ENCODE measurements around the gene NDUFAF8. TPM values are rescaled to one million over a fixed set of nuclear protein-coding genes. Genes with fewer than 3 reads are reported as not detected.

The NDUFAF8 gene
- total RNA-seq, 1 donor from 2014 or later, result 39.7 TPM

- DNase-seq (ENCODE audit: low spot score), result no peak
- H3K4me1 Mint-ChIP-seq (ENCODE audit: low read depth), result peaks cover 17% of the 10 kb centered on the region
- no peak overlapping the region for H3K4me3 Mint-ChIP-seq (ENCODE audit: unreplicated experiment)
- no peaks in the 10 kb centered on the region for H3K27me3 Mint-ChIP-seq (ENCODE audit: low read depth)
- no peak overlapping the region for H3K27ac Mint-ChIP-seq (ENCODE audit: unreplicated experiment)
- H3K9me3 Mint-ChIP-seq (ENCODE audit: low read depth), result no peaks in the 10 kb centered on the region
- TF ChIP-seq CTCF (IDR thresholded peaks at IDR 0.05), result no peak
- peaks cover 1% of the 10 kb centered on the region for H3K36me3 Mint-ChIP-seq (ENCODE audit: low read depth)
These were observed 30.0 kb upstream of the NDUFAF8 start for GRCh38 chr17:81209141-81209540.

GRCh38 chr17:81210466-81210865 is 28.7 kb upstream of the NDUFAF8 start:
- H3K27ac Mint-ChIP-seq (ENCODE audit: unreplicated experiment), result no peak overlapping the region
- TF ChIP-seq CTCF (IDR thresholded peaks at IDR 0.05), result no peak
- peaks cover 17% of the 10 kb centered on the region for H3K4me1 Mint-ChIP-seq (ENCODE audit: low read depth)
- no peaks in the 10 kb centered on the region for H3K9me3 Mint-ChIP-seq (ENCODE audit: low read depth)
- H3K36me3 Mint-ChIP-seq (ENCODE audit: low read depth), result peaks cover 1% of the 10 kb centered on the region
- DNase-seq (ENCODE audit: low spot score), result no peak
- no peak overlapping the region for H3K4me3 Mint-ChIP-seq (ENCODE audit: unreplicated experiment)
- H3K27me3 Mint-ChIP-seq (ENCODE audit: low read depth), result no peaks in the 10 kb centered on the region

- Mint-ChIP-seq H3K4me3 (ENCODE audit: unreplicated experiment) (no peak overlapping the region), H3K9me3 (ENCODE audit: low read depth) (no peaks in the 10 kb centered on the region), H3K4me1 (ENCODE audit: low read depth) (peaks cover 17% of the 10 kb centered on the region), H3K36me3 (ENCODE audit: low read depth) (peaks cover 1% of the 10 kb centered on the region), H3K27ac (ENCODE audit: unreplicated experiment) (no peak overlapping the region), H3K27me3 (ENCODE audit: low read depth) (no peaks in the 10 kb centered on the region)
- no peak for DNase-seq (ENCODE audit: low spot score)
- TF ChIP-seq CTCF (IDR thresholded peaks at IDR 0.05), result no peak
These were observed 28.2 kb upstream of the NDUFAF8 start for GRCh38 chr17:81210868-81211267.

- Mint-ChIP-seq H3K36me3 (ENCODE audit: low read depth) (peaks cover 5% of the 10 kb centered on the region), H3K27ac (ENCODE audit: unreplicated experiment) (no peak overlapping the region), H3K9me3 (ENCODE audit: low read depth) (no peaks in the 10 kb centered on the region), H3K27me3 (ENCODE audit: low read depth) (no peaks in the 10 kb centered on the region), H3K4me3 (ENCODE audit: unreplicated experiment) (no peak overlapping the region), H3K4me1 (ENCODE audit: low read depth) (peaks cover 11% of the 10 kb centered on the region)
- TF ChIP-seq CTCF (IDR thresholded peaks at IDR 0.05), result no peak
- DNase-seq (ENCODE audit: low spot score), result no peak
These were observed 26.8 kb upstream of the NDUFAF8 start for GRCh38 chr17:81212365-81212764.

GRCh38 chr17:81213978-81214377 is 25.1 kb upstream of the NDUFAF8 start:
- H3K4me3 Mint-ChIP-seq (ENCODE audit: unreplicated experiment), result no peak overlapping the region
- DNase-seq (ENCODE audit: low spot score), result no peak
- H3K27ac Mint-ChIP-seq (ENCODE audit: unreplicated experiment), result no peak overlapping the region
- peaks cover 5% of the 10 kb centered on the region for H3K36me3 Mint-ChIP-seq (ENCODE audit: low read depth)
- TF ChIP-seq CTCF (IDR thresholded peaks at IDR 0.05), result no peak
- no peaks in the 10 kb centered on the region for H3K9me3 Mint-ChIP-seq (ENCODE audit: low read depth)
- H3K4me1 Mint-ChIP-seq (ENCODE audit: low read depth), result peaks cover 11% of the 10 kb centered on the region
- no peaks in the 10 kb centered on the region for H3K27me3 Mint-ChIP-seq (ENCODE audit: low read depth)

Measured in chondrocyte (in vitro differentiated cells).